GM23338 (cell line): ENCODE results near the gene MAP4K5. TPM values are rescaled to one million over a fixed set of nuclear protein-coding genes. Genes with fewer than 3 reads are reported as not detected.

Source experiments
- ATAC-seq: fragments of 200-7000 bp; cut with Tn5 transposase; 3 replicates; pipeline ENCODE4 v1.9.1; 2020
- DNase-seq: peaks from one replicate; pipeline ENCODE4 v3.0.0-alpha.2; 2015; ENCODE audit warnings: low spot score
- H2AFZ ChIP-seq: fragments of 200-600 bp; sonication (generic); 2 replicates; pipeline ENCODE4 v1.8.0; 2016; ENCODE audit warnings: antibody characterized with exemption, mild to moderate bottlenecking, moderate library complexity
- H3F3A ChIP-seq: fragments of 200-600 bp; sonication (generic); replicated peaks from 2 replicates; pipeline ENCODE4 v1.8.0; 2017; ENCODE audit warnings: antibody characterized with exemption, mixed run types, low read depth
- H3K27ac ChIP-seq: fragments of 200-600 bp; sonication (generic); 2 replicates; pipeline ENCODE4 v1.6.1; 2016; ENCODE audit warnings: low read depth
- H3K27me3 ChIP-seq: fragments of 200-600 bp; sonication (generic); 2 replicates; pipeline ENCODE4 v1.8.0; 2016; ENCODE audit warnings: mild to moderate bottlenecking, mixed run types, moderate library complexity; ENCODE audit not compliant: insufficient read depth
- H3K36me3 ChIP-seq: fragments of 200-600 bp; sonication (generic); 2 replicates; pipeline ENCODE4 v1.8.0; 2016; ENCODE audit warnings: mild to moderate bottlenecking; ENCODE audit not compliant: insufficient read depth
- H3K4me1 ChIP-seq: fragments of 200-600 bp; sonication (generic); 2 replicates; pipeline ENCODE4 v1.8.0; 2016; ENCODE audit warnings: mild to moderate bottlenecking, moderate library complexity; ENCODE audit not compliant: insufficient read depth
- H3K4me2 ChIP-seq: fragments of 200-600 bp; sonication (generic); 2 replicates; pipeline ENCODE4 v1.7.1; 2017; ENCODE audit warnings: mixed run types
- H3K4me3 ChIP-seq: fragments of 200-600 bp; sonication (generic); 2 replicates; pipeline ENCODE4 v1.6.1; 2016; ENCODE audit warnings: mixed run types
- H3K79me2 ChIP-seq: fragments of 200-600 bp; sonication (generic); replicated peaks from 2 replicates; pipeline ENCODE4 v1.8.0; 2017; ENCODE audit warnings: mild to moderate bottlenecking; ENCODE audit not compliant: insufficient read depth
- H3K9me2 ChIP-seq: fragments of 200-600 bp; sonication (generic); 2 replicates; pipeline ENCODE4 v1.8.0; 2017; ENCODE audit not compliant: insufficient read depth
- H4K20me1 ChIP-seq: fragments of 200-600 bp; sonication (generic); replicated peaks from 2 replicates; pipeline ENCODE4 v1.8.0; 2017; ENCODE audit warnings: mild to moderate bottlenecking; ENCODE audit not compliant: insufficient read depth
- H3K27ac Mint-ChIP-seq: 2 replicates; pipeline ENCODE4 v1.8.0; 2020; ENCODE audit warnings: inconsistent platforms, mild to moderate bottlenecking, moderate library complexity, mixed read lengths
- H3K27me3 Mint-ChIP-seq: 3 replicates; pipeline ENCODE4 v1.8.0; 2022; ENCODE audit warnings: low read depth, mild to moderate bottlenecking, moderate library complexity, mixed read lengths, inconsistent platforms; ENCODE audit not compliant: insufficient read depth, poor library complexity
- H3K36me3 Mint-ChIP-seq: 3 replicates; pipeline ENCODE4 v1.8.0; 2021; ENCODE audit warnings: low read depth, mild to moderate bottlenecking, inconsistent platforms, moderate library complexity, mixed read lengths
- H3K4me1 Mint-ChIP-seq: 3 replicates; pipeline ENCODE4 v1.8.0; 2020; ENCODE audit warnings: mild to moderate bottlenecking, inconsistent platforms, mixed read lengths
- H3K4me3 Mint-ChIP-seq: 3 replicates; pipeline ENCODE4 v1.8.0; 2021; ENCODE audit warnings: moderate library complexity, mild to moderate bottlenecking, inconsistent platforms, mixed read lengths
- H3K9me3 Mint-ChIP-seq: 3 replicates; pipeline ENCODE4 v1.8.0; 2020; ENCODE audit warnings: moderate library complexity, mild to moderate bottlenecking, inconsistent platforms, mixed read lengths
- CTCF ChIP-seq, 2 experiments: fragments of 200-600 bp in 1 of 2; sonication (generic) in 1 of 2; conservative IDR thresholded peaks; 2 replicates each; pipeline versions ENCODE4 v1.5.1 to v1.6.1; 2016 to 2017; ENCODE audit warnings: antibody characterized with exemption in 2 of 2, low read depth in 2 of 2, mild to moderate bottlenecking in 2 of 2, moderate library complexity in 1 of 2
- JUNB ChIP-seq: IDR thresholded peaks from one replicate; pipeline ENCODE4 v1.6.1; 2016; ENCODE audit warnings: antibody characterized with exemption; ENCODE audit not compliant: unreplicated experiment
- NANOG ChIP-seq: IDR thresholded peaks from 2 replicates; pipeline ENCODE4 v1.6.1; 2016; ENCODE audit warnings: antibody characterized with exemption, borderline replicate concordance
- REST ChIP-seq: IDR thresholded peaks from one replicate; pipeline ENCODE4 v1.6.1; 2018; ENCODE audit warnings: antibody characterized with exemption; ENCODE audit not compliant: unreplicated experiment
- STAT1 ChIP-seq: IDR thresholded peaks from one replicate; pipeline ENCODE4 v1.6.1; 2016; ENCODE audit warnings: antibody characterized with exemption; ENCODE audit not compliant: unreplicated experiment
- ZNF331 ChIP-seq: fragments of 250-450 bp; sonication (Bioruptor Pico); IDR thresholded peaks from 2 replicates; pipeline ENCODE4 v1.5.0; 2020; ENCODE audit warnings: low read depth, mild to moderate bottlenecking, moderate library complexity
- ZNF462 ChIP-seq: fragments of 250-450 bp; sonication (Bioruptor Pico); IDR thresholded peaks from 2 replicates; pipeline ENCODE4 v1.5.0; 2020; ENCODE audit warnings: mild to moderate bottlenecking, moderate library complexity
- polyA plus RNA-seq: library from polyadenylated mRNA; unstranded; fragments of >200 nt; fragmentation: Nextera tagmentation; extraction: Ambion mirVana; gene quantifications from 2 replicates; pipeline ENCODE4 v1.2.1, GENCODE V29; 2016
- total RNA-seq: library from RNA; depleted of rRNA; stranded (reverse); fragments of >200 nt; shearing (Covaris generic); gene quantifications from 2 replicates; pipeline ENCODE4 v1.2.3, GENCODE V29; 2014

Gene MAP4K5
- total and polyA plus RNA-seq, 2 experiments from 2014 or later, result 71.4 to 74.6 TPM

GRCh38 chr14:50516091-50516490 is 16.3 kb downstream of the MAP4K5 start:
- Histone ChIP-seq H3K4me2 (no peak overlapping the region), H3K4me3 (no peak overlapping the region), H3K27ac (no peak overlapping the region; the same call in 1 of the 2 replicates), H4K20me1 (peaks cover 45% of the 10 kb centered on the region), H3K79me2 (peaks cover 100% of the 10 kb centered on the region), H3K36me3 (no peaks in the 10 kb centered on the region), H2AFZ (no peak overlapping the region), H3F3A (no peaks in the 10 kb centered on the region), H3K27me3 (no peaks in the 10 kb centered on the region), H3K9me2 (no peaks in the 10 kb centered on the region), H3K4me1 (peaks cover 13% of the 10 kb centered on the region; the same call in 1 of the 2 replicates)
- Mint-ChIP-seq H3K36me3 (no peaks in the 10 kb centered on the region), H3K27ac (no peak overlapping the region), H3K4me3 (no peak overlapping the region), H3K27me3 (no peaks in the 10 kb centered on the region), H3K9me3 (no peaks in the 10 kb centered on the region), H3K4me1 (no peaks in the 10 kb centered on the region)
- no peak for DNase-seq
- TF ChIP-seq NANOG, result no peak
- TF ChIP-seq JUNB, result no peak
- no peak for TF ChIP-seq ZNF462 (CRISPR knock-in tag)
- TF ChIP-seq REST, result no peak
- no peak for TF ChIP-seq CTCF (conservative IDR thresholded peaks at IDR 0.05; ENCODE audit: low read depth in 2 of 2)
- TF ChIP-seq ZNF331 (CRISPR knock-in tag), result no peak
- TF ChIP-seq STAT1, result no peak
- no peak for ATAC-seq
